ENCODE data around the gene UBAP2. TPM values are rescaled to one million over a fixed set of nuclear protein-coding genes. Genes with fewer than 3 reads are reported as not detected.

Gene UBAP2
- total RNA-seq = 10 to 100 TPM; 28.6 to 32.8 TPM

GRCh38 chr9:34048727-34049629 lies at the start of gene UBAP2:
Gene UBAP2 (minus strand): TSS chr9:34048887. CDS start chr9:34017148, 31,739 bp downstream.
- peak within 1 kb of the TSS; percentile 91 for H3K4me3 Mint-ChIP-seq
- CTCF ChIA-PET = interaction anchor here (0.5 to 1.5 kb wide), 5 partner anchors 25 to 330 kb away, joined by 3 to 7 read pairs (median 3); no protein-coding TSS in a partner anchor
- peak; percentile 98 for DNase-seq
- intact Hi-C loops (cut with micrococcal nuclease) = loop anchor here (1.0 to 10.0 kb wide), 11 partner anchors 77 to 884 kb away; partner anchors contain the start of genes B4GALT1, BAG1, DCAF12 and DNAI1
- H3K27me3 Mint-ChIP-seq (ENCODE audit: low read depth) = no peaks in the 10 kb centered on the region
- H3K36me3 Mint-ChIP-seq (ENCODE audit: low read depth) = peaks cover 6% of the 10 kb centered on the region
- peaks cover 33% of the 10 kb centered on the region for H3K4me1 Mint-ChIP-seq (ENCODE audit: low read depth)
- peak within 1 kb of the TSS; percentile 98 for H3K27ac Mint-ChIP-seq
- H3K9me3 Mint-ChIP-seq = no peaks in the 10 kb centered on the region

GRCh38 chr9:34098307-34098706 lies 49.6 kb upstream of the UBAP2 start:
- CTCF ChIA-PET = interaction anchor here (0.6 kb wide), 1 partner anchor 484 kb away, joined by 3 read pairs; no protein-coding TSS in a partner anchor
- Mint-ChIP-seq H3K36me3 (ENCODE audit: low read depth) (peaks cover 8% of the 10 kb centered on the region), H3K4me1 (ENCODE audit: low read depth) (no peaks in the 10 kb centered on the region), H3K4me3 (no peak overlapping the region), H3K9me3 (no peaks in the 10 kb centered on the region), H3K27me3 (ENCODE audit: low read depth) (no peaks in the 10 kb centered on the region), H3K27ac (no peak overlapping the region)
- no peak for DNase-seq
- intact Hi-C loops (cut with micrococcal nuclease) = no loop called here

- no peak overlapping the region for H3K27ac Mint-ChIP-seq
- CTCF ChIA-PET = interaction anchor here (0.6 kb wide), 1 partner anchor 154 kb away, joined by 4 read pairs; no protein-coding TSS in a partner anchor
- peaks cover 12% of the 10 kb centered on the region for H3K36me3 Mint-ChIP-seq (ENCODE audit: low read depth)
- no peak for DNase-seq
- H3K27me3 Mint-ChIP-seq (ENCODE audit: low read depth) = no peaks in the 10 kb centered on the region
- no peaks in the 10 kb centered on the region for H3K9me3 Mint-ChIP-seq
- intact Hi-C loops (cut with micrococcal nuclease) = no loop called here
- H3K4me1 Mint-ChIP-seq (ENCODE audit: low read depth) = no peaks in the 10 kb centered on the region
- H3K4me3 Mint-ChIP-seq = no peak overlapping the region
Observed at GRCh38 chr9:34097865-34098264, 49.2 kb upstream of the UBAP2 start.

GRCh38 chr9:34096751-34097150 lies 48.1 kb upstream of the UBAP2 start:
- peaks cover 2% of the 10 kb centered on the region for H3K4me1 Mint-ChIP-seq (ENCODE audit: low read depth)
- no peak for DNase-seq
- H3K9me3 Mint-ChIP-seq = no peaks in the 10 kb centered on the region
- peaks cover 14% of the 10 kb centered on the region for H3K36me3 Mint-ChIP-seq (ENCODE audit: low read depth)
- CTCF ChIA-PET = no interaction called here
- intact Hi-C loops (cut with micrococcal nuclease) = no loop called here
- H3K27ac Mint-ChIP-seq = no peak overlapping the region
- no peaks in the 10 kb centered on the region for H3K27me3 Mint-ChIP-seq (ENCODE audit: low read depth)
- H3K4me3 Mint-ChIP-seq = no peak overlapping the region

- DNase-seq = no peak
- H3K4me1 Mint-ChIP-seq (ENCODE audit: low read depth) = peaks cover 2% of the 10 kb centered on the region
- intact Hi-C loops (cut with micrococcal nuclease) = no loop called here
- no peak overlapping the region for H3K27ac Mint-ChIP-seq
- H3K4me3 Mint-ChIP-seq = no peak overlapping the region
- peaks cover 16% of the 10 kb centered on the region for H3K36me3 Mint-ChIP-seq (ENCODE audit: low read depth)
- H3K27me3 Mint-ChIP-seq (ENCODE audit: low read depth) = no peaks in the 10 kb centered on the region
- no peaks in the 10 kb centered on the region for H3K9me3 Mint-ChIP-seq
- CTCF ChIA-PET = interaction anchor here (0.6 to 2.4 kb wide), 2 partner anchors 20 to 73 kb away, joined by 6 to 7 read pairs; no protein-coding TSS in a partner anchor
Observed at GRCh38 chr9:34093578-34093977, 44.9 kb upstream of the UBAP2 start.

GRCh38 chr9:34089311-34089710 lies 40.6 kb upstream of the UBAP2 start:
- Mint-ChIP-seq H3K4me1 (ENCODE audit: low read depth) (peaks cover 10% of the 10 kb centered on the region), H3K9me3 (no peaks in the 10 kb centered on the region), H3K36me3 (ENCODE audit: low read depth) (peaks cover 23% of the 10 kb centered on the region), H3K27ac (peak overlapping the region; percentile 18), H3K27me3 (ENCODE audit: low read depth) (no peaks in the 10 kb centered on the region), H3K4me3 (no peak overlapping the region)
- DNase-seq = no peak
- intact Hi-C loops (cut with micrococcal nuclease) = no loop called here
- CTCF ChIA-PET = interaction anchor here (1.5 kb wide), 1 partner anchor 15 kb away, joined by 8 read pairs; no protein-coding TSS in a partner anchor

- Mint-ChIP-seq H3K27ac (no peak overlapping the region), H3K27me3 (ENCODE audit: low read depth) (no peaks in the 10 kb centered on the region), H3K4me1 (ENCODE audit: low read depth) (peaks cover 10% of the 10 kb centered on the region), H3K36me3 (ENCODE audit: low read depth) (peaks cover 20% of the 10 kb centered on the region), H3K9me3 (no peaks in the 10 kb centered on the region), H3K4me3 (no peak overlapping the region)
- CTCF ChIA-PET = interaction anchor here (1.0 to 1.1 kb wide), 2 partner anchors 162 to 292 kb away, joined by 3 to 4 read pairs; no protein-coding TSS in a partner anchor
- DNase-seq = no peak
- intact Hi-C loops (cut with micrococcal nuclease) = no loop called here
Observed at GRCh38 chr9:34087370-34087769, 38.7 kb upstream of the UBAP2 start.

GRCh38 chr9:34086864-34087263 lies 38.2 kb upstream of the UBAP2 start:
- H3K27me3 Mint-ChIP-seq (ENCODE audit: low read depth) = no peaks in the 10 kb centered on the region
- no peak overlapping the region for H3K4me3 Mint-ChIP-seq
- no peak for DNase-seq
- intact Hi-C loops (cut with micrococcal nuclease) = no loop called here
- no peaks in the 10 kb centered on the region for H3K9me3 Mint-ChIP-seq
- CTCF ChIA-PET = interaction anchor here (0.6 to 1.1 kb wide), 3 partner anchors 69 to 293 kb away, joined by 3 to 4 read pairs (median 3); no protein-coding TSS in a partner anchor
- H3K4me1 Mint-ChIP-seq (ENCODE audit: low read depth) = peaks cover 8% of the 10 kb centered on the region
- H3K36me3 Mint-ChIP-seq (ENCODE audit: low read depth) = peaks cover 17% of the 10 kb centered on the region
- peak overlapping the region; percentile 8 for H3K27ac Mint-ChIP-seq

GRCh38 chr9:34085581-34086500 lies 37.2 kb upstream of the UBAP2 start:
- peaks cover 8% of the 10 kb centered on the region for H3K4me1 Mint-ChIP-seq (ENCODE audit: low read depth)
- peaks cover 14% of the 10 kb centered on the region for H3K36me3 Mint-ChIP-seq (ENCODE audit: low read depth)

GRCh38 chr9:34084562-34084961 lies 35.9 kb upstream of the UBAP2 start:
- intact Hi-C loops (cut with micrococcal nuclease) = no loop called here
- CTCF ChIA-PET = interaction anchor here (0.6 to 0.9 kb wide), 2 partner anchors 11 to 149 kb away, joined by 3 to 8 read pairs; no protein-coding TSS in a partner anchor
- DNase-seq = no peak
- Mint-ChIP-seq H3K36me3 (ENCODE audit: low read depth) (peaks cover 12% of the 10 kb centered on the region), H3K4me3 (no peak overlapping the region), H3K9me3 (no peaks in the 10 kb centered on the region), H3K27ac (no peak overlapping the region), H3K27me3 (ENCODE audit: low read depth) (no peaks in the 10 kb centered on the region), H3K4me1 (ENCODE audit: low read depth) (peaks cover 8% of the 10 kb centered on the region)

More at GRCh38 chr9:34085581-34086500, 37.2 kb upstream of the UBAP2 start:
- Mint-ChIP-seq H3K27ac (peak overlapping the region; percentile 25), H3K9me3 (no peaks in the 10 kb centered on the region), H3K27me3 (ENCODE audit: low read depth) (no peaks in the 10 kb centered on the region), H3K4me3 (no peak overlapping the region)
- CTCF ChIA-PET = interaction anchor here (0.6 to 0.9 kb wide), 2 partner anchors 12 to 70 kb away, joined by 3 to 8 read pairs; no protein-coding TSS in a partner anchor
- DNase-seq = peak; percentile 23
- intact Hi-C loops (cut with micrococcal nuclease) = no loop called here

- intact Hi-C loops (cut with micrococcal nuclease) = no loop called here
- no peaks in the 10 kb centered on the region for H3K9me3 Mint-ChIP-seq
- no peaks in the 10 kb centered on the region for H3K36me3 Mint-ChIP-seq (ENCODE audit: low read depth)
- no peaks in the 10 kb centered on the region for H3K4me1 Mint-ChIP-seq (ENCODE audit: low read depth)
- CTCF ChIA-PET = no interaction called here
- DNase-seq = no peak
- H3K27me3 Mint-ChIP-seq (ENCODE audit: low read depth) = no peaks in the 10 kb centered on the region
- H3K4me3 Mint-ChIP-seq = no peak overlapping the region
- H3K27ac Mint-ChIP-seq = no peak overlapping the region
Observed at GRCh38 chr9:34079181-34079580, 30.5 kb upstream of the UBAP2 start.
